GM19240 (cell line): Measurements from ENCODE around the gene HDHD3.

Source experiments
- DNase-seq: peaks from one replicate; pipeline ENCODE4 v3.0.0; 2011; ENCODE audit warnings: low spot score; ENCODE audit not compliant: insufficient read length

The HDHD3 gene

DNA sequence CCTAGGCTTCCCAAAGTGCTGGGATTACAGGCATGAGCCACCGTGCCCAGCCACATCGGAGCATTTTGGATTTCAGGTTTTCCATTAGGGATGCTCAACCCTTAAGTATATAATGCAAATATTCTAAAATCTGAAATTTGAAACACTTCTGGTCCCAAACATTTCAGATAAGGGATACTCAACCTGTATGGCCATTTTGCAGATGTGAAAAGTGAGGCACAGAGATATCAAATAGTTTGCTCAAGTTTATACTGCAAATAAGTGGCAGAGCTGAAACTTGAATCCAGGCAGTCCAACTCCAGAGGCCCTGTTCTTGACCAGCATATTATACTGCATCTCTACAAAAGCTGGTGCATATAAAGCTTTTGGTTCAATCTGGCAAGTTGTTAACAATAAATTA lies 39.1 kb downstream of the HDHD3 start:
- DNase-seq: no peak

DNA sequence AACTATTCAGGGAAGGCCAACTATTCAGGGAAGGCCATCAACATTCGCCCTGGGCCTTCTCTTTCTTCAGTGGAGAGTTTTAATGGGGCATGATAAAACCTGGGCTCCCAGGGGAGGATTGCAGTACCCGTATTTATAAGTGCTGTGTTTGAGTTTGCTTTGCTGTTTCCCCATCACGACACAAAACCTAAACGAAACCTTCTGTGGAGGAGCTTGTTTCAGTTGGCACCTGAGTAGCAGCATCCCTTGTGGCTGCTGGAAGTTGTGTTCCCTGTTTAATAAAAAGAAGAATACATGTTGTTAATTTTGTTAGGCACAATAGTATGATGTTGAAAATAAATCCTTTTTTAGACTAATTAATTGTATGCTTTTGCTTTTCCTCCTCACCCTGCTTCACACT lies 45.0 kb downstream of the HDHD3 start:
- no peak for DNase-seq

DNA sequence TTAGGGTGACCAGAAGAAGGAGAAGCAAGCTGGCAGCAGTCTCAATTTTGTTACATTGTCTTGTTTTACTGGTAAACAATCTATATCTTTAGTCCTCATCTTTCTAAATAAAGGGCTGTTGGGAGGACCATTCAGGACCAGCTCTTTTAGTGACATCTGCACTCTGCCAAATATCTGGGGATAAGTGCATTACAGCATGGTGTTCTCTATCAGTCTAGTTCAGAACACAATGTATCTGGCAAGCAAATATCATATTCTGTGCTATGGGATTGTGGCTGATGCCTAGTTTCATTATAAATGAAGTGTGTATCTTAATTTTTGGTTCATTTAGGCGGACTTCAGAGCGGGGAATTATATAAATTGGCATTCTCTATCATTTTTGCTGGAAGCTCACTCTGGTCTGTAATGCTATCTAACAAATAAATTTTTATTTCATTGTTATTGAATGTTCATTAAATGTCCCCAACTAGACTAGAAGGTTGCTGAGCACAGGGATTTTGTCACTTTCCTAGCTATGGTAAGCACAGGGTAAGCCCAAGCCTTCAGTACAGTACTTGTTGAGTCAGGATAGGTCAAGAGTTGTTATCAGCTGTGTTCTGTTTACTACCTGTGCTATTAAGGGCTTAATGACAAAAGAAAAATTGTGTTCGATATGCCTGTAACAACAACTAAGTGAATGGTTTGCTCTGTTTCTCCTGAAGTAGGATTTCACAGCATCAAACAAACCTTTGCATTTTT lies 48.6 kb downstream of the HDHD3 start:
- DNase-seq: no peak

DNA sequence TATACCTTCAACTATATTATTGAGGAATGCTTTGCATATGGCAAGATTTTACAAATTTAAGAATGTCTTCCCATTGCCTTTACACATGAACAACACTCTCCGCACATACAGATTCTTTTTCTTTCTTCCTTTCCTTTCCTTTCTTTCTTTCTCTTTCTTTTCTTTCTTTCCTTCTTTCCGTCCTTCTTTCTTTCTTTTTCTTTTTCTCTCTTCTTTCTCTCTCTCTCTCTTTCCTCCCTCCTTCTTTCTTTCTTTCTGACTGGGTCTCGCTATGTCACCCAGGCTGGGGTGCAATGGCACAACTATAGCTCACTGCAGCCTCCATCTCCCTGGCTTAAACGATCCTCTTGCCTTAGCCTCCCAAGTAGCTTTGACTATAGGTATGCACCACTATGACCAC lies 50.6 kb downstream of the HDHD3 start:
- DNase-seq: no peak
